Pancreas (tissue), 10 donors: ENCODE measurements around the gene GPC6. TPM values are rescaled to one million over a fixed set of nuclear protein-coding genes. Genes with fewer than 3 reads are reported as not detected.

Experiments used
- ATAC-seq, 4 donors: fragments of 200-7000 bp; cut with Tn5 transposase; one replicate each; pipeline versions ENCODE4 v1.8.0 to v1.9.1; 2020; ENCODE audit warnings: mild to moderate bottlenecking in 4 of 4, moderate library complexity in 4 of 4
- DNase-seq, 6 donors: peaks; one replicate each; pipeline ENCODE4 v3.0.0-alpha.2; 2020
- FAIRE-seq: peaks from 2 replicates; lab custom pipeline; 2012; peaks lifted over from hg19 to GRCh38; lab: Jason Lieb, UNC
- H3K27ac ChIP-seq, 4 donors: fragments of 200-600 bp; sonication (generic); 1 replicate in 3 of 4; 2 replicates in 1 of 4; pipeline versions ENCODE4 v1.5.0 to v1.8.0; 2020
- H3K27me3 ChIP-seq, 4 donors: fragments of 200-600 bp; one replicate each; pipeline ENCODE4 v1.8.0; 2021
- H3K36me3 ChIP-seq, 3 donors: fragments of 200-600 bp; sonication (generic) in 1 of 3; one replicate each; pipeline versions ENCODE4 v1.5.0 to v1.8.0; 2020 to 2021
- H3K4me1 ChIP-seq, 3 donors: fragments of 200-600 bp; one replicate each; pipeline ENCODE4 v1.8.0; 2021
- H3K4me3 ChIP-seq, 4 donors: fragments of 200-600 bp; sonication (generic) in 2 of 4; one replicate each; pipeline versions ENCODE4 v1.5.0 to v1.8.0; 2020 to 2021
- H3K9me3 ChIP-seq, 4 donors: fragments of 200-600 bp; one replicate each; pipeline ENCODE4 v1.8.0; 2021
- CTCF ChIP-seq, 4 donors: fragments of 200-600 bp; sonication (generic) in 3 of 4; IDR thresholded peaks; one replicate each; pipeline versions ENCODE4 v1.5.0 to v1.8.0; 2021; ENCODE audit warnings: antibody characterized with exemption in 4 of 4
- WGBS, 2 donors: extraction: QIAGEN DNeasy Blood & Tissue Kit; methylation state at CpG; one replicate each; pipeline ENCODE4 v1.1.7; 2013; 5-methylcytosine and 5-hydroxymethylcytosine counted together
- intact Hi-C, 3 donors: fragments of 100-400 bp; cut with DNase I; formaldehyde crosslinking; loops; one replicate each; pipeline versions ENCODE4 v1.11.1 to v1.14.2; 2022
- polyA plus RNA-seq, 2 donors: library from polyadenylated mRNA; stranded (reverse); fragments of 200-250 nt; gene quantifications; one replicate each; pipeline ENCODE4 v1.2.3, GENCODE V29; 2013
- total RNA-seq, 6 donors: library from RNA; stranded (reverse); fragmentation: NEBNext Ultra II Directional in 4 of 6; extraction: Animal tissue kit (Norgen Biotek cat#: 25700) in 4 of 6; gene quantifications; one replicate each; pipeline versions ENCODE4 v1.2.1 to v1.2.4, GENCODE V29; 2021 to 2023
- donor health status: healthy with polysubstance abuse.
- donor health status: DM: no; HTN: no; CAD: no; lungs with moderate emphysema.
- donor health status: DM: no; HTN: no; CAD: no.
- donor health status: control.
- donor health status: control.
- donor health status: Bipolar disorder and iron deficiency.
- donor health status: DM: yes; HTN: yes; CAD: no.
- donor health status: DM: no; HTN: no; CAD: no.
- donor health status: DM: no; HTN: no; CAD: no.
- donor health status: DM: yes; HTN: yes; CAD: no.

Gene GPC6
- total and polyA plus RNA-seq, 8 donors: 0.23 to 3.3 (median 1.2) TPM

GRCh38 chr13:94332359-94333096 lies 1105.9 kb downstream of the GPC6 start:
- TF ChIP-seq CTCF (IDR thresholded peaks at IDR 0.05): no peak
- no peak for DNase-seq
- peaks cover 0 to 5% (median 0%) of the 10 kb centered on the region in 3 donors for H3K4me1 ChIP-seq
- no peaks in the 10 kb centered on the region for H3K27me3 ChIP-seq
- H3K27ac ChIP-seq: no peak overlapping the region
- peak; percentile 34 for FAIRE-seq
- no peaks in the 10 kb centered on the region for H3K9me3 ChIP-seq
- H3K36me3 ChIP-seq: no peaks in the 10 kb centered on the region
- intact Hi-C loops: no loop called here
- WGBS, 2 donors: 81 to 90% methylated on average over 10 of the region's 10 CpGs
- ATAC-seq: no peak
- no peak overlapping the region for H3K4me3 ChIP-seq

- no peak for TF ChIP-seq CTCF (IDR thresholded peaks at IDR 0.05)
- Histone ChIP-seq H3K4me3 (no peak overlapping the region), H3K27me3 (no peaks in the 10 kb centered on the region), H3K9me3 (no peaks in the 10 kb centered on the region), H3K27ac (no peak overlapping the region), H3K36me3 (no peaks in the 10 kb centered on the region), H3K4me1 (peaks cover 0 to 5% (median 0%) of the 10 kb centered on the region in 3 donors)
- FAIRE-seq (no peak), DNase-seq (no peak), ATAC-seq (no peak)
- WGBS, 2 donors: 81 to 91% methylated on average over 4 of the region's 4 CpGs
- intact Hi-C loops: no loop called here
Measured at GRCh38 chr13:94333131-94333820, 1106.7 kb downstream of the GPC6 start.

GRCh38 chr13:94335761-94336526 lies 1109.3 kb downstream of the GPC6 start:
- no peak overlapping the region for H3K4me3 ChIP-seq
- no peak overlapping the region for H3K27ac ChIP-seq
- H3K27me3 ChIP-seq: no peaks in the 10 kb centered on the region
- WGBS, 2 donors: 76 to 83% methylated on average over 5 of the region's 5 CpGs
- TF ChIP-seq CTCF (IDR thresholded peaks at IDR 0.05): no peak
- FAIRE-seq (no peak), DNase-seq (no peak), ATAC-seq (no peak)
- no peaks in the 10 kb centered on the region for H3K9me3 ChIP-seq
- intact Hi-C loops: no loop called here
- no peaks in the 10 kb centered on the region for H3K4me1 ChIP-seq
- H3K36me3 ChIP-seq: no peaks in the 10 kb centered on the region

GRCh38 chr13:94339116-94339687 lies 1112.6 kb downstream of the GPC6 start:
- WGBS, 2 donors: 88 to 94% methylated on average over 11 of the region's 11 CpGs
- Histone ChIP-seq H3K36me3 (no peaks in the 10 kb centered on the region), H3K27ac (no peak overlapping the region), H3K4me3 (no peak overlapping the region), H3K9me3 (no peaks in the 10 kb centered on the region), H3K4me1 (no peaks in the 10 kb centered on the region), H3K27me3 (no peaks in the 10 kb centered on the region)
- DNase-seq (no peak), ATAC-seq (no peak), FAIRE-seq (no peak)
- TF ChIP-seq CTCF (IDR thresholded peaks at IDR 0.05): no peak
- intact Hi-C loops: no loop called here
